HL-60/S4 (cell line): Measurements from ENCODE around the gene RNF187.

Source experiments
- in situ Hi-C: fragments of 300-500 bp; cut with MboI; formaldehyde crosslinking; loops from 2 replicates; pipeline ENCODE4 v1.14.3; 2022; ENCODE audit warnings: low sequenced_read_pairs

The RNF187 gene

DNA sequence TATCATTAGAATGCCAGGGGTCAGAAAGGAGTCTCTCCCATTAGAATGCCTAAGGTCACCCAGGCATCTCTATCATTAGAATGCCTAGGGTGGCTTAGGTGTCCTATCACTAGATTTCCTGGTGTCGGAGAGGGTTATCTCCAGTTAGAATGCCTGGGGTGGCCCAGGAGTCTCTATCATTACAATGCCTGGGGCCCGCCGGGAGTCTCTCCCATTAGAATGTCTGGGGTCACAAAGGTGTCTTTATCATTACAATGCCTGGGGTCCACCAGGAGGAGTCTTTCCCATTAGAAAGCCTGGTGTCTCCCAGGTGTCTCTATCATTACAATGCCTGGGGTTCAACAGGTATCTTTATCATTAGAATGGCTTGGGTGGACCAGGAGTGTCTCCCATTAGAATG is 56.2 kb downstream of the RNF187 start:
- in situ Hi-C loops: no loop called here

DNA sequence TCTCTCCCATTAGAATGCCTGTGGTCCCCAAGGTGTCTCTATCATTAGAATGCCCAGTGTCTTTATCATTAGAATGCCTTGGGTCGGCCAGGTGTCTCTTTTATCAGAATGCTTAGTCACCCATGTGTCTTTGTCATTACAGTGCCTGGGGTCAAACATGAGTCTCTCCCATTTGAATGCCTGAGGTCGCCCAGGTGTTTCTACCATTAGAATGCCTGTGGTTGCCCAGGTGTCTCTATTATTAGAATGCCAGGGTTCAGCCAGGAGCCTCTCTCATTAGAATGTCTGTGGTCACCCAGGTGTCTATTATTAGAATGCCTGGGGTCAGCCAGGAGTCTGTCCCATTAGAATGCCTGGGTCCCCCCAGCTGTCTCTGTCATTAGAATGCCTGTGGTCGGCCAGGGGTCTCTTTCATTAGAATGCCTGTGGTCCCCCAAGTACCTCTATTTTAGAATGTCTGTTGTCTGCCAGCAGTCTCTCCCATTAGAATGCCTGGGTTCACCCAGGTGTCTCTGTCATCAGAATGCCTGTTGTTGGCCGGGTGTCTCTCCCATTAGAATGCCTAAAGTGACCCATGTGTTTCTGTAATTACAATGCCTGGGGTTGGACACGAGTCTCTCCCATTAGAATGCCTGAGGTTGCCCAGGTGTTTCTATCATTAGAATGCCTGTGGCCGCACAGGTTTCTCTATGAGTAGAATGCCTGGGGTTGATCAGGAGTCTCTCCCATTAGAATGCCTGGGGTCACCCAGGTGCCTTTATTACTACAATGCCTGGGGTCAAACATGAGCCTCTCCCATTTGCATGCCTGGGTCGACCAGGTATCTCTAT is 57.1 kb downstream of the RNF187 start:
- in situ Hi-C loops: no loop called here

DNA sequence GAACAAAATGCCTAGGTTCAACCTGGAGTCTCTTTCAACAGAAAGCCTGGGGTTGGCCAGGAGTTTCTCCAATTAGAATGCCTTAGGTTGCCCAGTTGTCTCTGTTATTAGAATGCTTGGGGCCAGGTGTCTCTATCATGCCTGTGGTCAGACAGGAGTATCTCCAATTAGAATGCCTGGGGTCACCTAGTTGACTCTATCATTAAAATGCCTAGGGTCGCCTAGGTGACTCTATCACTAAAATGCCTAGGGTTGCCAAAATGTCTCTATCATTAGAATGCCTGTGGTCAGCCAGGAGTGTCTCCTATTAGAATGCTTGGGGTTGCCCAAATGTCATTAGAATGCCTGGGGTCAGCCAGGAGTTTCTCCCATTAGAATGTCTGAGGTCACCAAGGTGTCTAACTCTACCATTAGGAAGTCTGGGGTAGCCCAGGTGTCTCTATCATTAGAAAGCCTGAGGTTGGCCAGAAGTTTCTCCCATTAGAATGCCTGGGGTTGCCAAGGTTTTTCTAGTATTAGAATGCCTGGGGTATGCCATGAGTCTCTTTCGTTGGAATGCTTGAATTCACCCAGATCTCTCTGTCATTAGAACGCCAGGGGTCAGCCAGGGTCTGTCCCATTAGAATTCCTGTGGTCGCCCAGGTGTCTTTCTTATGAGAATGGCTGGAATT is 57.9 kb downstream of the RNF187 start:
- in situ Hi-C loops: no loop called here
